GM12874 (cell line): ENCODE measurements around the gene NDUFAF3.

Experiments
- TF ChIP-seq, protein P1 (sequence below): IDR thresholded peaks from 2 replicates; pipeline ENCODE4 v1.5.1; 2011; ENCODE audit warnings: low read depth, mild to moderate bottlenecking, control low read depth, low read length, moderate library complexity; ENCODE audit not compliant: insufficient read depth

The NDUFAF3 gene

DNA sequence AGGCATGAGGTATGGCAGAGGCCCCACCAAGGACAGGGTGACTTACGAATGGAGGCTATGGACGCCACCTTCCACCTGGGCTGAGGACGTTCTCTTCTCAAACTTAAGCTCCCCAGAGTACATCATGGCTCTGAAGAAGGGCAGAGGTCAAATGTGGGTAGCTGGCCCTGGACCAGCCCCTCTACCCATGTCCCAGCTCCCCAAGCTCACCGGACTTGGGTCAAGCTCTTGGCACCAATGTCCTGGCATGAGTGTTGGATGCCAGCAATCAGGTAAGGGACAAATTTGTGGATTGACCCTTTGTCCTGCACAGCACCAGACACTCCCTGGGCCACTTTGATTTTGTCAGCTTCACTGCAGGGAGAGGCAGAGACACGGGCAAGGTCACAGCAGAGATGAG is 2.5 kb downstream of the NDUFAF3 start:
- TF ChIP-seq, protein P1, sequence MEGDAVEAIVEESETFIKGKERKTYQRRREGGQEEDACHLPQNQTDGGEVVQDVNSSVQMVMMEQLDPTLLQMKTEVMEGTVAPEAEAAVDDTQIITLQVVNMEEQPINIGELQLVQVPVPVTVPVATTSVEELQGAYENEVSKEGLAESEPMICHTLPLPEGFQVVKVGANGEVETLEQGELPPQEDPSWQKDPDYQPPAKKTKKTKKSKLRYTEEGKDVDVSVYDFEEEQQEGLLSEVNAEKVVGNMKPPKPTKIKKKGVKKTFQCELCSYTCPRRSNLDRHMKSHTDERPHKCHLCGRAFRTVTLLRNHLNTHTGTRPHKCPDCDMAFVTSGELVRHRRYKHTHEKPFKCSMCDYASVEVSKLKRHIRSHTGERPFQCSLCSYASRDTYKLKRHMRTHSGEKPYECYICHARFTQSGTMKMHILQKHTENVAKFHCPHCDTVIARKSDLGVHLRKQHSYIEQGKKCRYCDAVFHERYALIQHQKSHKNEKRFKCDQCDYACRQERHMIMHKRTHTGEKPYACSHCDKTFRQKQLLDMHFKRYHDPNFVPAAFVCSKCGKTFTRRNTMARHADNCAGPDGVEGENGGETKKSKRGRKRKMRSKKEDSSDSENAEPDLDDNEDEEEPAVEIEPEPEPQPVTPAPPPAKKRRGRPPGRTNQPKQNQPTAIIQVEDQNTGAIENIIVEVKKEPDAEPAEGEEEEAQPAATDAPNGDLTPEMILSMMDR, result no peak

DNA sequence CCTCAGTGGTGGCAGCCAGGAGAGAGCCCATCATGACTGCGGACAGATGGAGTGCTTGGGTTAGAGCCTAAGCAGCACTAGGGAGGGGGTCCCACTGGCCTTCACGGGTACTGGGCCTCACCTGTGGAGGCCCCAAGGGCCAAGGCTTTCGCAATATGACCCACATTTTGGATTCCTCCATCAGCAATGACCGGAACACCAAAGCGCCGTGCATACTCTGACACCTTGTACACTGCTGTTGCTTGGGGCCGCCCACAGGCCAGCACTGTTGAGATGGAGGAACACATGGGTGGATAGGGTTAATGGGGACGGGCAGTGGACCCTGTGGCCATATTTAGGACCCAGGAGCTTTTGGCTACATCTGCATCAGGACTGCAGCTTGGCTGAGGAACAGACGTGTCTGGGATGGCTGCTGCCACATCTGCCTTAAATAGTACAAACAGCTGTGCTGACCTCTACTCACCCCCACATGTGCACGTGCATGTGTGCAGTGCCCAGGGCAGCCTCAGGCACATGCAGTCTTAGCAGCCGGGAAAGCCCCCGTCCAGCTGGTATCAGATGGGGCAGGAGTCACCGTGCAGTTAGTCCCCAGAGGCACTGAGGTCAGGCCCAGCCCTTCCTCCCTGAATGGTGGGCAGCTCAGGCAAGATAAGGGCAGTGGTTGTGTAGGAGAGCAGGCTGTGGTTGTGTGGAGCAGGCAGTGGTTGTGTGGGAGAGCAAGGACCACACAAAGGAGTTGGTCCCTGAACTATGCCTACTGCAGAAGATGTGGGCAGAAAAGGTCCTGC is 3.3 kb downstream of the NDUFAF3 start:
- TF ChIP-seq, protein P1, result no peak

DNA sequence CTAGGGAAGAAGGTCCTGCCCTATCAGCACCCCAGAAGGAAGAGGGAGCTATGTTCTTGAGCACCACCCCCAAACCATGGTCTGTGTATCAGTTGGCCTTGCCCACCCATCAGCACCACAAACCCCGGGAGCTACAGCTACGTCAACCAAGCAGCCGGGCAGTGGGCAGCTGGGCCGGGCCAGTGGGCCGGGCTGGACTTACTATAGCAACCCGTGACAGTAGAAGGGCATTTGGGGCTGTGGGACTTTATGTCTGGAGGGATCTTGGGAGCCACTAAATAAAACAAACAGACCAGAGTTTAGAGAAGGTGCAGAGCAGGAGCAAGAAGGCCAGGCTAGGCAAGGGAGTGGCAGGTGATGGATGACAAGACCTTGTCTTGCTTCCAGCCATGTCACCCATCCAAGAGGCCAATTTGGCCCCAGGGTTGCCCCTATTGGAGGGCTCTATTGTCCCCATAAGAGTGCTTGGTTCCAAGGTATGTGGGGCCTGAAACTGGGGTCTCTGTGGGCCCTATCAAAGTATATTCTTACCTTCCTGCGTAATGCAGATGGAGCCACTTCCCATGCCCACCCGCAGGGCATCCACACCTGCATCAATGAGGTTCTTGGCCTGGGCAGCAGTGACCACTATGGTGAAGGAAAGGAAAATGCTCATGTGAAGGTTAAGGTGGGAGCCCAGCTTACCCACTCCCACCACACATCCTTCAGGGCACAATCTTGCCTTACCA is 4.0 kb downstream of the NDUFAF3 start:
- TF ChIP-seq, protein P1, result no peak

DNA sequence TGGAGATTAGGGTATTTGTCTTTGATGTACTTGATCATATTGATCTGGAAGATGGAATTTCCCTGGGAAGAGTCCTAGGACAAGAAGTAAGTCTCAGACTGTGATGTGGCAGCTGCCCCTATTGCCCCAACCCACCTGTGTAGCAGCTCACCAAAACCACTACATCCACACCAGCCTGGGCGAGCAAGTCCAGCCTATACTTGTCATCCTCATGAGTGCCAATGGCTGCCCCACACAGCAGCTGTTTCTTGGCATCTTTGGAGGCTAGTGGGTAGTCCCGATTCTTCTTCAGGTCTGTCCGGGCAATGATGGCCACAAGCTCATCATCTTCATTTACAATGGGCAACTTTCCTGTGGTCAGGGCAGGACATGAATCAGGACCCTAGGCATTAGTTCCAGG is 4.6 kb downstream of the NDUFAF3 start:
- TF ChIP-seq, protein P1, result no peak

DNA sequence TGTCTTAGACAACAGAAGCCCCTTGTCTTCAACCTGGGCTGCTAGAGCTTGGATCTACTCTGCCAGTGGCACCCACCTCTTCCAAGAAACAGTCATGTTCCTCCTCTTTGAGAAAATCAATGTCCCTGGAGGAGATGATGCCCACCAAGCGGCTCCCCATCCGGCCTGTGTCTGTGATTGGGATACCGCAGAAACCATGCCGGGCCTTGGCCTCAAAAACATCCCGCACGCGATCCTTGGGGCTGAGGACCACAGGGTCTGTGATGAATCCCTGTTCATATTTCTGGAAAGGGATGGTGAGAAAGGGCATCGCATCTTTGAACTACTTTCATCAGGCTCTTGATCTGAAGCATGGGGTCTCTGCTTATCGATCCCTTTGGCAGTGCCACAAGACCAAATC is 5.7 kb downstream of the NDUFAF3 start:
- TF ChIP-seq, protein P1, result no peak

DNA sequence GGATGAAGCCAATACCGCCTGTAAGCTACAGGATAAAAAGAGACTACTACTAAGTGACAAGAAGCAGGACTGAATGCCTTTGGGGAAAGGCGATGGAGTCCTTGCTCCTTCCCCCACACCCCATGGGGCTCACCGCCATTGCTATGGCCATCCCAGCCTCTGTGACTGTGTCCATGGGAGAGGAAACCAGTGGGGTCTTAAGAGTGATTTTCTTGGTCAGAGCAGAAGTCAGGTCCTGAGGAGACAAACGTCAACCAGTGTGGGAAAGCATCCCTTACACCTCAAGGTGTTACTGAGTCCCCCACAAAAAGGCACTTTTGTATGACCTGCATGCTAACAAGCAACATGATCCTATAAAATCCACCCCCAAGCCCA is 6.4 kb downstream of the NDUFAF3 start:
- TF ChIP-seq, protein P1, result no peak

DNA sequence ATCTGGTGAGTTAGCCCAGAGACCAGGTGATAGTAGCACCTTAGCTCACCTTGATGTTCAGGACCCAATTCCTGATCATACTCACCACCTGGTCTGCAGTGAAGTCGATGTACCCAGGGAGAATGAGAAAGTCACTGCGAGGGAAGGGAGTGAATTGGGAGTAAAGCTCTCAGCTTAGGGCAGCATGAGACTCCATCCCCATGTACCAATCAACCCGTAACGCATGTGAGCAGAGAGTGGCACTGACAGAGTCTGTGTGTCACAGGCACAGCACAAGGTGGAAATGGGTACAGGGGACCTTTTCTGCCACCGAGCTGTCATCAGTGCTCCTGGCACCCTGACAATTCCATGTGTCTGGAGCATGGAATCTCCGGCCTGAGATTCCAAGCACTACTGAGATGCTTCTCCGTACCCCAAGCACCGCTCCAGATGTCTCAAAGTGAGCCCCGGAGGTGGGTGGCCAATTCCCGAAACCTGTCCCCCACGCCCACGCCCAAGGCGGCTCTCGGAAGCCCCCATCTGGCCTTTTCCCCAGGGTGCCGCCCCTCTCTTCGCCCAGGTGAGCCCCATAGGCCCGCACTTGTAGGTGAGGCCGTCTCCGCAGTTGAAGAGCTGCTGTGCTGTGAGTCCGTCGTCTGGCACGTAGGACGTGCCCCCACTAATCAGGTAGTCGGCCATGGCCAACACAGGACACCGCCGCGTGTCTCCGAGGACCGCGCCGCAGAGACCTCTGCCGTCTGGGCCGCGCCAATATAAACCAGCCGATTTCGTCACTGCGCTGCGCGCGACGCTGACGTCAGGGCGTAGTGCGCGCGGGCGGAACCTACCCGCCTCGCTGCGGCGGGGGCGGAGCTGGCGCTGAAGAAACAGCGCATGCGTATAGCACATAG is 7.0 kb downstream of the NDUFAF3 start, which contains the start of gene IMPDH2:
Gene IMPDH2, minus strand, starts transcription at position 726 of the 890 bp plus-strand sequence. Its CDS starts 48 bp downstream, at position 678.
- TF ChIP-seq, protein P1, result no peak
